GM18499 (cell line): Measurements from ENCODE around the gene TMEM203.

Experiments
- ATAC-seq: cut with Tn5 transposase; IDR thresholded peaks from one replicate; pipeline ENCODE4 v1.9.1; 2021; ENCODE audit warnings: moderate number of reproducible peaks; ENCODE audit not compliant: insufficient read depth, unreplicated experiment

TMEM203 gene

DNA sequence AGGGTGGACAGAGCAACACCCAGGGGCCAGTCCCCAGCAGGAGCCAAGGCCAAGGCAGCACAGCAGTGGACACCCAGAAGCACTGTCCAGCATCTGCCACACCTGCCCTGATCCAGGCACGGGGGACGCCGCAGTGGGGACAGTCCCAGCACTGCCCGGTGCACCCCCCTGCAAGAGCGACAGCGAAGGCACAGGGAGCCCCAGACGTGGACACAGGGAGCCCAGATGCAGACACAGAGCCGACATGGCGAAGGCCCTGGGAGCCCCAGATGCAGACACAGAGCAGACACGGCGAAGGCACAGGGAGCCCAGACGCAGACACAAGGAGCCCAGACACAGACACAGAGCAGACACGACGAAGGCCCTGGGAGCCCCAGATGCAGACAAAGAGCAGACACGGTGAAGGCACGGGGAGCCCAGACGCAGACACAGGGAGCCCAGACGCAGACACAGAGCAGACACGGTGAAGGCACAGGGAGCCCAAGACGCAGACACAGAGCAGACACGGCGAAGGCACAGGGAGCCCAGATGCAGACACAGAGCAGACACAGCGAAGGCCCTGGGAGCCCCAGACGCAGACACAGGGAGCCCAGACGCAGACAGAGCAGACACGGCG lies 21.4 kb downstream of the TMEM203 start:
- no peak for ATAC-seq

DNA sequence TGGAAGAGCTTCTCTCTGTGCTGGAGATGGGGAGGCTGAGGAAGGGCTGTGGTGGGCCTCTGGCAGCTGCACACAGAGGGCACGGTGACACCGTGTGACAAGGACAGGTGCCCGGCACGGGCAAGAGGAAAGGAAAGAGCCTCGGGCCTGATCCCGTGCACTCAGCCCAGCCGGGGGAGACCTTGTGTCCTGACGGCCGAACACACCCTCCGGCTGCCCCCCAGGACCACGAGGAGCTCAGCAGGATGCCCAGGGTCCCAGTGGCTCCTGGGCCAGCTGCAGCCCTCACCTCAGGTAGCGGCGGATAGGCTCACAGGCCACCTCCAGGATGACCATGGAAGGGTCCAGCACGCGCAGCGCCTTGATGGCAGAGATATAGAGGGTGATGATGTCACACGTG lies 22.6 kb downstream of the TMEM203 start:
- ATAC-seq = no peak

- ATAC-seq = no peak
Observed at GRCh38 chr9:137181680-137182079, 23.8 kb downstream of the TMEM203 start.

- no peak for ATAC-seq
Observed at GRCh38 chr9:137180491-137180890, 25.0 kb downstream of the TMEM203 start.

GRCh38 chr9:137179761-137180160 lies 25.7 kb downstream of the TMEM203 start:
- no peak for ATAC-seq

GRCh38 chr9:137178939-137179630 lies 26.4 kb downstream of the TMEM203 start:
- no peak for ATAC-seq

GRCh38 chr9:137178201-137178938 lies 27.1 kb downstream of the TMEM203 start:
- ATAC-seq = no peak

DNA sequence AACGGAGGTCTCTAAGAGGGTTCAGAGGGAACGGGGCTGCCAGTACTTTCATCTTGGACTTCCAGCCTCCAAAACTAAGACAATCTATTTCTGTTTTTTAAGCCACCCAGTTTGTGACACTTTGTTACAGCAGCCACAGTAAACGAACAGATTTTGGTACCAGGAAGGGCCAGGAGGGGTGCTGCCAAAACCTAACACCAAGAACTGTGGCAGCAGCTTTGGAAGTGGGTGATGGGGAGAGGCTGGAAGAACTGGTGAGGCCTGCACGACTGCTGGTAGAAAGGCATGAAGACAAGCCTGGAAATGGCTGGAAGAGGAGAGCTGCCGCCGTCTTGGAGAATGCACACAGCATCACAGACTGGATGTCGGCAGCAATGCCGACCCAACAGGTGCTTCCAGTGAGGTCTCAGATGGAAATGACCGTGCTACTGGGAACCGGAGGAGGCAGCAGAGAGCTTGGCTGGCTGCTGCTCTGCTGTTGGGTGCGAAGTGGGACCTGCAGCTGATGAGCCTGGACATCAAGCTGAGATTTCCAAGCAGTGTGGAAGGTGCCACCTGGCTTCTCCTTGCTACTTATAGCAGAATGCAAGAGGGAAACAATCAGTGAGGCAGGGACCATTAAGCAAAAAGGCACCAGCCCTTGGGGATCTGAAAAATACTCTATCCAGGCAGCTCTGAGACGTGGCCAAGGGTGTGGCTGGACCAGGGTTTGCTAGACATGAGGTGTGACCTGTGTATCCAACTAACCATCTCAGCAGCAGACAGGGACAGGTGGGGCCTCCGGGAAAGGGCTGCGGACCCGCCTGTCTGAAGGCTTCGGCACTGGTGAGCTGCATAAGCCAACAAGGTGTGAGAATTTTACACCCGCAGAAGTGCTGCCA lies 28.9 kb downstream of the TMEM203 start:
- ATAC-seq = no peak

- ATAC-seq = no peak
Observed at GRCh38 chr9:137175345-137175961, 30.0 kb downstream of the TMEM203 start.

DNA sequence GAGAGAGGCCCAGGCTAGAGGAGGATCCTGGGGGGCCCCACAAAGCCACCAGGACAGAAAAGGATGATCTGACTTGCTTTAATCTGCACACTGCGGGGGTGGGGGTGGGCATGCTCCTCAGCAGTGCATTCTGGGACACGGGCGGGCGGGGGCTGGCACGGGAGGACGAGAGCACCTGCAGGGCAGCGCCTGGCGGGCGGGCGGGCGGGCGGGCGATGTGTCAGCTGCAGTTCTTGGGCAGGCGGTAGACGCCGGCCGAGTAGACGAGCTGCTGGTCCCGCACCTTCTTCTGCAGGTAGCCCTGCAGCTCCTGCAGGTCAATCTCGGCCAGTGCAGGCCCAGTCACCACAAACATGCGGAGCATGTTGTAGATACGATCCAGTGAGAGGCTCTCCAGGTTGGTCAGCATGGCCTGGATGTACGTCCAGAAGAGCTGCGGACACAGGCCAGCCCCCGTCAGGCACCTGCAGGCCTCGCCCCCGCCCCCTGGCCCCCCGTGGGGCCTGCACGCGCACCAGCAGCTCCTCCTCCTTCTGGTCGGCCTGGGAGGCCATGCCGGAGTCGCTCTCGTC lies 30.6 kb downstream of the TMEM203 start:
- ATAC-seq = no peak

DNA sequence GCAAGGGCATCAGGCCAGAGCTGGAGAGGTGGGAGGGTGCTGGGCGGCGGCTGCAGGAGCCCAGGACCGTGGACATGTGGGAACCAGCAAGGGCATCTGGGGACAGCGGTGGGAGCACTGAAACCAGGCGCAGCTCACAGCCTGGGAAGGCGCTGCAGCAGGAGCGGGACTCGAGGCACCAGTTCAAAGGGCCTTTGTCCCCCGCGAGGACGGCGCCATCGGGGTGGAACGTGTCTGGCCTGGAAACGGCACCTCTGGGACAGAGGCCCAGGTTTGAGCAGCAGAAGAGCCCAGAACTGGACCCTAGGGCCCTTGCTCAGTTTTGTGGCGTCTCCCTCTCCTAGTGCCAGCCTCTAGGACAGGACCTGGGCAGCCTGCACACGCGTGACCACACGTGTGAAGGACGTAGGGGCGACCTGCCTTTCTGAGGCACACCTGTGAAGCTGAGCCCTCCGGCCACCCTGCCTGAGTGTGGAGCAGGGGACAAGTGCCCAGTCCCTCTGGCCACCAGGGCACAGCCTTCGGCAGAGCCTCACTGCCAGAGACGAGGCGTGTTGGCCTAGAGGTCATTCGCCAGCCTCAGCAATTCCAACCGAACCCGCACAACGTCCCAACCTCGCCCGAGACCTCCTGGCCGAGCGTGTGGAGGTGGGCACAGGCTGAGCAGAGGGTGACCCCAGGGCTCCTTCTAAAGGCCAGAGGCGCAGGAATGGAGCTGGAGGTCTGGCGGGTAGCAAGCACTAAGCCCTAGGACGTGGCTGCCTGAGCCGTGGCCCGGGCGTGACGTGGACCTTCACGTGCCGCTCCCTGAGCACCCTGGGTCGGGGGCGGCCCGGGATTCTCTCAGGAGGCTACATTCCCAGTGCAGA lies 31.4 kb downstream of the TMEM203 start:
- no peak for ATAC-seq

GRCh38 chr9:137172901-137173795 lies 32.3 kb downstream of the TMEM203 start:
- no peak for ATAC-seq

GRCh38 chr9:137171149-137171900 lies 34.1 kb downstream of the TMEM203 start:
- ATAC-seq = no peak

- ATAC-seq = no peak
Observed at GRCh38 chr9:137170486-137171148, 34.8 kb downstream of the TMEM203 start.

DNA sequence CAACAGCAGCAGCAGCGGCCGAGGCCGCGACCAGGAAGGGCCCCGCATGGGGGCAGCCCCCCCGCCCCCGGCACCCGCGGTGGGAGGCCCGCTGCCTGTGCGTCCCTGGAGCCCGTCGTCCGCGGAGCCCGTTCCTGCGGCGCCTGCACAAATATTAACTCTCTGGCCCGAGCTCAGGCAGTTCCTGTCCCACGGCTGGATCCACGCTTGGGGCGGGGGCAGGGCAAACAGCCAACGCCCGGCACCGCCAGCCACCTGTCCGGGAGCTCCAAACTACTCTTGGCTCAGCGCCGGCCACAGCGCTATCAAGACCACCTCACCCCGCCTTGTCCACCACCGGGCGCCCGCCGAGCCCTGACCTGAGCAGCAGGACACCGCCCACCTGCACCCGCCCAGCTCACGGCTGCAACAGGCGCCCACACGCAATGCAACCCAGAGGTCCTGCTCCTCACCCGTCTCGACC lies 35.5 kb downstream of the TMEM203 start, which contains the start of gene LRRC26:
Gene LRRC26, minus strand, starts transcription at position 156 of the 463 bp plus-strand sequence. Its CDS starts 108 bp downstream, at position 48.
- ATAC-seq = no peak
